ENCODE measurements around the gene DGKD.

DGKD gene

DNA sequence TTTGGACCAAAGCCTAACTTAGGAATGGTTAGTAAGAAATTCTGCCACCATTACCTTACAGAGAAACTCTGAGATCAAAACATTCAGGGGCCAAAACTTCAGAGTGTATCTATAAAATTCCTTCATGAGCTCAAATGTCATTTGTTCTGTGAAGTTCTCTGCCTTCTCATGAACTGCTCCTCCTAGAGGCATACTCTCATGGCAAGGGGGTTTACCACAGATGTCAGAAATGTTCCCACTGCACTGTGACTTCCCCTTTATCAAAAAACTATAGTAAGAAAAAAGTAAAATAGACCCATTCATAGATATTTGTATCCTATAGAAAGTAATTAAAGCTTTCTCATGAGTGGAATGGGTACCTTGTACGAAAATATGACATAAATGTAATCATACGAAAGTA, 143.8 kb downstream of the DGKD start:
- no peak for DNase-seq (ENCODE audit: low read depth, low spot score)

DNA sequence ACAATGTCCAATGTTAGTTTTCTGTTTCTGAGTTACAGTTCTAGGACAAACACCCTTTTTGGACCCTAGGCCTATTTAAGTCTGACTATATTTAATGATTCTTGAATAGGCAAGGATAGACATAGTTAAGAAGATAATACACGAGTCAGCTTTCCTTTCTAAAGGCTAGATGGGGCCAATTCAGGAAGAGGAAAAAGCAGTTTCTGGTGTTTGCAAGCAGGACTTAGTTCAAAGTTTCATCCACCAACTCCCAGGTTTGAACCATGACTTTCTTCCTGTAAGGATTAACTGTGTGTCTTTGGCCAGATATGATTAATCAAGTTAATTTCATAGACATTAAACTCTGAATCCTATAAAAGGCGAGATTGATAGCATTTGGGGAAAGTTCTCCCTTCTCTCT, 145.6 kb downstream of the DGKD start:
- DNase-seq (ENCODE audit: low read depth, low spot score), result no peak

DNA sequence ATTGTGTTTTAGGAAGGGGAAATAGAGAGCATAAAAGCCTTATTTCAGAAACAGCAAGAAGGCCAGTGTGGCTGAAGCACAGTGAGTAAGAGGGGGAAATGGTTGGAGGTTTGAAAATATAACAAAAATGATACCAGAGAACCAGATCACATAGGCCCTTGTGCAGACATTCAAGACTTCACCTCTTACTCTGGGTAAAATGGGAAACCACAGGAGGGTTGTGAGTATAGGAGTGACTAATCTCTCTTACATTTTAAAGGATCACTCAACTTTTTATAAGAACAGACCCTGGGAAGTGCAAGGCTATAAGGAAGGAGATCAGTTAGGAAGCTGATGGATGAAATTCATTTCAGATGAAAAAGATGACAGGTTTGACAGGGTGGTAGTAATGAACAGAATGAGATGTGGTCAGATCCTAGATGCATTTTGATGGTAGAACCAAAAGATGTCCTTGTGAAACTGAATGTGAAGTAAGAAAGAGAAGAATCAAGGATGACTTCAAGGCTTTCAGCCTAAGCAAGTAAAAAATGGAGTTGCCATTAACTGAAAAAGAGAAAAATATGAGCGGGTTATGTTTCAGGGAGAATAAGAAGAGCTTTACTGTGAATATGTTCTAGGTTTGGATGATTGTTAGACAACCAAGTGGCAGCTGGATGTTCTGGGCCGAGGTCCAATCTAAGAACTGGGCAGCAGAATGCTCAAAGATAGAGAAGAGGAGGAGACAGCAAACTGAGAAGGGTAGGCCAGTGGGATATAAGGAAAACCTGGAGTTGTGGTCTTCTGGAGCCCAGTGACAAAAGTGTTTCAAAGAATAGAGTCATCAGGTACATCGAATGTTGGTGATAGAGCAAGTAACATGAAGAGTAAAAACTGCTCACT, 147.1 kb downstream of the DGKD start:
- no peak for DNase-seq (ENCODE audit: low read depth, low spot score)

DNA sequence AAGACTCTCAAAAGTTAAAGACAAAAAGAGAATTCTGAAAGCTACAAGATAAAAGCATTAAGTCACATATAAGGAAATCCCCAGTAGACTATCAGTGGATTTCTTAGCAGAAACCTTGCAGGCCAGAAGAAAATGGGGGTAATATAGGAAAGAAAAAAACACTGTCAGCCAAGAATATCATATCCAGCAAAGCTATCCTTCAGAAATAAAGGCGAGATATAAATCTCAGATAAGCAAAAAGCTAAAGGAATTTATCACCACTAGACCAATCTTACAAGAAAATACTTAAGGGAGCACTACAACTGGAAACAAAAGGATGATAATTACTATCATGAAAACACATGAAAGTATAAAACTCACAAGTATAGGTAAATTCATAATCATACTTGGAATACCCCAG, 149.2 kb downstream of the DGKD start:
- DNase-seq (ENCODE audit: low read depth, low spot score), result no peak

DNA sequence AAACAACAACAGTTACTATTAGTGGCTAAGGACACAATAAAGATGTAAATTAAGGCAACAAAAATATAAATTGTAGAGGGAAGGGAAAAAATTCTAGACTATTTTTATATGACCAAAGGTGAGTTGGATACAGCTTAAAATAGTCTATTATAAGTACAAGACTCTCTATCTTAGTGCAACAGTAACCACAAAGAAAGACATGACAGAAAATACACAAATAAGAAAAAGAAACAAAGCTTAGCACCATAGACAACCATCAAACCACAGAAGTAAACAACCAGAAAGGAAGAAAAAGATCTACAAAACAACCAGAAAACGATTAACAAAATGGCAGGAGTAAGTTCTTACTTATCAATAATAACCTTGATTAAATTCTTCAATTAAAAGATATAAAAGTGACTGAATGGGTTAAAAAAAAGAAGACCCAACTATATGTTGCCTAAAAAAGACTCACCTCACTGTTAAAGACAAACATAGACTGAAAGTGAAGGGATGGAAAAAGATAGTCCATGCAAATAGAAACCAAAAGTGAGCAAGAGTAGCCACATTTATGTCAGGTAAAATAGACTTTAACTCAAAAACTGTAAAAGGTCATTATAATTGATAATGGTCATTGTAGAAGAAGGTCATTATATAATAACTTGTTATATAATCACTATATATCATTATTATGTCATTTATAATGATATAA, 149.8 kb downstream of the DGKD start:
- DNase-seq (ENCODE audit: low read depth, low spot score), result no peak

DNA sequence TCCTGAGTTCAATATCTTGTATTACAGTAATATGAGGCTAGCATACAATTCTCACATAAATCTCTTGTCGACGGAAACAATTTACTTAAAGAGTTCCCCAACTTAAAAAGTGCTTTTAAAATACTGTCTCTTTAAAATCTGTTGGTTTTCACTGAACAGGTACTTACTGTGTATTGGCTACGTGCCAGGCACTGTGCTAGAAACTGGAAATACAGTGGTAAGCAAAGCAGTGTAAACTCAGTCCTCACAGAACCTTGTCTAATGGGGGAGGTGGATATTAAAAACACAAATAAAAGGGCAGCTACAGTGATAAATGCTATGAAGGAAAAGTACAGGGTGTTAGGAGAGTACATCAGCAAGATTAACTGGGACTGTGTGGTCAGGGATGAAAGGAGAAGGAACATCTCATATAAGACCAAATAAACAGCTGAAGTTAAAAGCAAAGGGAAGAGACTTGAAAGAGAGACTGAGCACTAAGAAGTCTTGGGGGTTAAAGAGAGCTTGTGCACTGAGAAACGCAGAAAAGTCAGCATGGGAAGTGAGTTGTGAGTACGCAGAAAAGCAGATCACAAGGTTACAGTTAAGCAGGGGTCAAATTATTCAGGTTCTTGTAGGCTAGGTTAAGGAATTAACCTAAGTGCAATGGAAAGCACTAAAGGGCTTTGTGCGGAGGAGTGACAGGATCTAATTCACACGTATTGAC, 159.8 kb downstream of the DGKD start:
- no peak for DNase-seq (ENCODE audit: low read depth, low spot score)

DNA sequence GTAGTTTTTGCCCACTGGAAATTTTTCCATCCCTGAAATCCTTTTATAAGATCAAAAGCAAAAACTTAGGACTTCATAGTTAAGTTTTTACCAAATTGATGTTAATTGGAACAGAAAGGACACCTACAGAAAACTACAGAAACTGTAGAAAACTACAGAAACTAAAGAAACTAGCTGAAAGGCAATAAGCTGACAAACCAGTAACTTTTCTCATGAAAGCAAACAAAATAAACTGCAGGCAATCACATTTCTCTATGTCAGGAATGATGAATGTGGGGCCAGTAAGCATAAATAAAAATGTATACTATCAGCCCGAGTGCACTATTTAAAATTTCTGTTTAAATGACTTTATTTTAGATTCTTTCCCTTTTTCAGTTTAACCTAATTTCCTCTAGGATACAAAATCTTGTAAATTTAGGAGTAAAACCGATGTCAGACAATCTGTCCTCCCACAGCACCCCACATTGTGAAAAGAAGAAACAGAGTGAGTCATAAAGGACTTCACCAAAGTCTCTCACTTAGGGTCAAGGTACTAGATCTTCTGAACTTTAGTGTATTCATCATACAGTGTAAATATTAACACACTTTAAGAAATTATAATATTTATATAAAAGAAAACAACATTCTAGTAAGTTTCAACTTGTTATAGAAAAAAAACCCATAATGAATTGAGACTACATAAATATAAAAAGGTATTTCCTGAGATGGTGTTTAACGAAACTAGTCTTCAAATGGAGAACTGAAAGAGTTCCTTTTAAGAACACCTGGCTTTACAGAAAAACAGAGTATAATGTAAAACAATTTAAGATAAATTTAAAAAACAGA, 165.7 kb downstream of the DGKD start:
- no peak for DNase-seq (ENCODE audit: low read depth, low spot score)
